CD4-positive, CD25-positive, alpha-beta regulatory T cell (primary cell): ENCODE measurements around the gene TMEM106A. TPM values are rescaled to one million over a fixed set of nuclear protein-coding genes. Genes with fewer than 3 reads are reported as not detected.
"Not testable (repeated sequence)": the region's sequence is repeated elsewhere in the genome, so short reads cannot be mapped to it uniquely, and the experiment has no call there.

Source experiments
- ATAC-seq, 2 donors: fragments of 150-1000 bp; cut with Tn5 transposase; one replicate each; pipeline ENCODE4 v1.10.0; 2021; ENCODE audit warnings: low read depth in 2 of 2, moderate number of reproducible peaks in 2 of 2, moderate library complexity in 1 of 2
- DNase-seq, 3 donors: peaks; one replicate each; pipeline versions ENCODE4 v3.0.0 to v3.0.0-alpha.2; 2012 to 2022; ENCODE audit warnings: mixed read lengths in 1 of 3
- H3K27ac ChIP-seq: one replicate; pipeline ENCODE4 v1.7.0; 2013; ENCODE audit warnings: mild to moderate bottlenecking, low read length; ENCODE audit not compliant: insufficient read depth, poor library complexity, severe bottlenecking
- H3K27me3 ChIP-seq: one replicate; pipeline ENCODE4 v1.7.0; 2013; ENCODE audit warnings: low read length; ENCODE audit not compliant: control insufficient read depth, insufficient read depth
- H3K36me3 ChIP-seq: one replicate; pipeline ENCODE4 v1.7.0; 2013; ENCODE audit warnings: mild to moderate bottlenecking, low read length, moderate library complexity; ENCODE audit not compliant: control insufficient read depth, insufficient read depth
- H3K4me1 ChIP-seq: 2 replicates; pipeline ENCODE4 v1.7.0; 2013; ENCODE audit warnings: mild to moderate bottlenecking, low read length; ENCODE audit not compliant: insufficient read depth, control insufficient read depth, poor library complexity, severe bottlenecking
- H3K4me3 ChIP-seq: one replicate; pipeline ENCODE4 v1.7.0; 2013; ENCODE audit warnings: low read depth, mild to moderate bottlenecking, low read length, moderate library complexity
- H3K9me3 ChIP-seq, 2 experiments: 1 replicate in 1 of 2; 2 replicates in 1 of 2; pipeline ENCODE4 v1.7.0; 2013; ENCODE audit warnings: low read length in 2 of 2, mild to moderate bottlenecking in 1 of 2, moderate library complexity in 1 of 2; ENCODE audit not compliant: control insufficient read depth in 2 of 2
- H3K27ac Mint-ChIP-seq, 3 donors: one replicate each; pipeline ENCODE4 v1.8.0; 2020 to 2022; ENCODE audit warnings: mild to moderate bottlenecking in 3 of 3, mixed read lengths in 3 of 3, moderate library complexity in 2 of 3
- H3K27me3 Mint-ChIP-seq: one replicate; pipeline ENCODE4 v1.8.0; 2022; ENCODE audit warnings: mild to moderate bottlenecking, mixed read lengths
- H3K36me3 Mint-ChIP-seq: one replicate; pipeline ENCODE4 v1.8.0; 2020; ENCODE audit warnings: mixed read lengths
- H3K4me1 Mint-ChIP-seq, 4 donors: one replicate each; pipeline ENCODE4 v1.8.0; 2020 to 2022; ENCODE audit warnings: mixed read lengths in 4 of 4, mild to moderate bottlenecking in 1 of 4
- H3K4me3 Mint-ChIP-seq, 4 donors: one replicate each; pipeline ENCODE4 v1.8.0; 2020 to 2022; ENCODE audit warnings: mild to moderate bottlenecking in 4 of 4, mixed read lengths in 4 of 4, moderate library complexity in 3 of 4
- H3K9me3 Mint-ChIP-seq, 7 donors: one replicate each; pipeline ENCODE4 v1.8.0; 2020 to 2022; ENCODE audit warnings: mixed read lengths in 7 of 7, mild to moderate bottlenecking in 3 of 7, moderate library complexity in 2 of 7
- polyA plus RNA-seq, 4 donors: library from polyadenylated mRNA; unstranded; fragments of 300-500 nt; fragmentation: Illumina TruSeq; gene quantifications; one replicate each; pipeline ENCODE4 v1.2.3, GENCODE V29; 2021
- total RNA-seq: library from RNA; stranded (reverse); gene quantifications from one replicate; pipeline ENCODE4 v1.2.3, GENCODE V29; 2022

The TMEM106A gene
- total and polyA plus RNA-seq, 5 donors from 2014 or later = 1.3 to 12.9 (median 2.5) TPM

GRCh38 chr17:43228020-43228782 lies 16.5 kb downstream of the TMEM106A start, which contains the start of gene CCDC200:
TSS of gene CCDC200 (minus strand) at chr17:43228623. CDS start at chr17:43228554, 69 bp downstream.
- not testable (repeated sequence) for H3K36me3 Mint-ChIP-seq, H3K9me3 ChIP-seq, H3K27ac Mint-ChIP-seq, H3K4me1 Mint-ChIP-seq, H3K4me3 ChIP-seq, H3K9me3 Mint-ChIP-seq, DNase-seq, H3K4me1 ChIP-seq, ATAC-seq, H3K4me3 Mint-ChIP-seq, H3K27ac ChIP-seq, H3K36me3 ChIP-seq, H3K27me3 ChIP-seq, H3K27me3 Mint-ChIP-seq

DNA sequence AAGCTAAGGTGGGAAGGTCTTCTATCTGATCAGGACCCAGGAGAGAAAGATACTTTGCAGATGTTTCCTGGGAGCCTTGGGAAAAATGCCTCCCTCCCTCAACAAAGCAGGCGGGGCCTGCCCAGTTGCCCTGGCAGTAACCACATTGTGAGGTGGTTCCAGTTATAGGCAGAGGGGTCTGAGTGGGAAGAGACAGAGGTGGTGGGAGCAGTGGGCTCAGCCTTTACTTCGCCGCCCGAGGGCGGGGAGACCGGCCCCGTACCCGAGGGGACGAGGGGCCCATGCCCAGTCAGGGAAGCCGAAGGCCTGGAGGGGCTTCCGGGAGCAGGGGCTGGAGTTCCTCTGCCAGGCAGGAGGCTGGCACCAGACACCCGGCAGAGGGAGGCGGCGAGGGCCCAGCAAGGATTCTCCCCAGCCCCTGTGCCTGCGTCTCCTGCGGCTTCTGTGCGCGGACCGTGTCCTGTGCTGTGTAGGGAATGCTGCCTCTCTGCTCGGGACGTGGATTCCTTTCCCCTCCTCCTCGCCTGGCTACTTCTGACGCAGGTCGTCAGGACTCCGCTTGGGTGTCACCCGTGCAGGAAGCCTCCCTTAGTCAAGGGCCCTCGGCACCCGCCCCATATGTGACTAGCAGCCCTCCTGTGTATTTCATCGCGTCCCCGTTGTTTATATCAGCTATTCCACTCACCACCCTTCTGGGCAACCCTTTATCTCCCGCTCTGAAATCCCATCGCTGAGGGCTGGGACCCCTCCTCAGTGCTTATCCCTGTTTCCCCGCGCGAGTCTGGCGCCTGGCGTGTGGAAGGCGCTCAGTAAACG lies 19.7 kb downstream of the TMEM106A start:
- not testable (repeated sequence) for H3K27ac ChIP-seq, H3K36me3 ChIP-seq, DNase-seq, H3K4me3 ChIP-seq, H3K9me3 ChIP-seq, H3K36me3 Mint-ChIP-seq, H3K27ac Mint-ChIP-seq, H3K27me3 Mint-ChIP-seq, H3K9me3 Mint-ChIP-seq, H3K27me3 ChIP-seq, H3K4me1 Mint-ChIP-seq, H3K4me1 ChIP-seq, H3K4me3 Mint-ChIP-seq, ATAC-seq

- not testable (repeated sequence) for H3K4me1 ChIP-seq, H3K9me3 ChIP-seq, H3K36me3 ChIP-seq, H3K4me3 ChIP-seq, H3K9me3 Mint-ChIP-seq, H3K27me3 ChIP-seq, H3K4me1 Mint-ChIP-seq, ATAC-seq, H3K36me3 Mint-ChIP-seq, DNase-seq, H3K27ac ChIP-seq, H3K27me3 Mint-ChIP-seq
- Mint-ChIP-seq H3K4me3 (peak overlapping the region in 3 of 4 donors; percentile 44 to 86 (median 81)), H3K27ac (peak overlapping the region in 1 of 3 donors; percentile 5)
Measured at GRCh38 chr17:43232021-43232699, 20.5 kb downstream of the TMEM106A start.

GRCh38 chr17:43233263-43233662 lies 21.6 kb downstream of the TMEM106A start:
- H3K36me3 Mint-ChIP-seq, H3K27ac ChIP-seq, H3K27me3 Mint-ChIP-seq, H3K27me3 ChIP-seq, H3K36me3 ChIP-seq, H3K27ac Mint-ChIP-seq, H3K9me3 ChIP-seq, ATAC-seq, DNase-seq, H3K4me1 ChIP-seq, H3K9me3 Mint-ChIP-seq, H3K4me3 ChIP-seq, H3K4me1 Mint-ChIP-seq: not testable (repeated sequence)
- peak overlapping the region in 1 of 4 donors; percentile 50 for H3K4me3 Mint-ChIP-seq

GRCh38 chr17:43233877-43234276 lies 22.2 kb downstream of the TMEM106A start, which contains the start of gene RNU2-1:
TSS of gene RNU2-1 (minus strand) at chr17:43233977.
- not testable (repeated sequence) for DNase-seq, H3K4me3 ChIP-seq, H3K36me3 ChIP-seq, H3K9me3 Mint-ChIP-seq, H3K4me1 Mint-ChIP-seq, H3K27me3 Mint-ChIP-seq, H3K9me3 ChIP-seq, ATAC-seq, H3K27me3 ChIP-seq, H3K27ac ChIP-seq, H3K4me1 ChIP-seq, H3K27ac Mint-ChIP-seq, H3K36me3 Mint-ChIP-seq
- peak within 1 kb of the TSS in 1 of 4 donors; percentile 50 for H3K4me3 Mint-ChIP-seq

DNA sequence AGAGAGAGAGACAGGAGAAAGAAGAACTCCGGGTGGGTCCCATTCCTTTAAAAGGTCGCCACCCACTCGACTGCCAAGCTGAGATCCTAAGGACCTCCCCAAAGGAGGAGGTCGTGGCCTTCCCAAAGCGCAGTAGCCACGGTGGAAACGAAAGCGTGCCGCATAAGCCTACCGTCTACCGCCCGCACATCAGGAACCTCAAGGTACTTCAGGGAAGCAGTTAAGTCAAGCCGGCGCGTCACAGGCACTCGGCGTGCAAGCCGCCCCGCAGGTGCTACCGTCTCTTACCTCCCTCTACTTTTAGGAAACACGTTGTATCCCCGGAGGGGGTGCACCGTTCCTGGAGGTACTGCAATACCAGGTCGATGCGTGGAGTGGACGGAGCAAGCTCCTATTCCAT lies 27.9 kb downstream of the TMEM106A start:
- DNase-seq, H3K27ac ChIP-seq, H3K4me3 ChIP-seq, H3K9me3 Mint-ChIP-seq, H3K27me3 Mint-ChIP-seq, H3K27me3 ChIP-seq, H3K4me3 Mint-ChIP-seq, ATAC-seq, H3K9me3 ChIP-seq, H3K4me1 ChIP-seq, H3K36me3 ChIP-seq, H3K36me3 Mint-ChIP-seq, H3K27ac Mint-ChIP-seq, H3K4me1 Mint-ChIP-seq: not testable (repeated sequence)

DNA sequence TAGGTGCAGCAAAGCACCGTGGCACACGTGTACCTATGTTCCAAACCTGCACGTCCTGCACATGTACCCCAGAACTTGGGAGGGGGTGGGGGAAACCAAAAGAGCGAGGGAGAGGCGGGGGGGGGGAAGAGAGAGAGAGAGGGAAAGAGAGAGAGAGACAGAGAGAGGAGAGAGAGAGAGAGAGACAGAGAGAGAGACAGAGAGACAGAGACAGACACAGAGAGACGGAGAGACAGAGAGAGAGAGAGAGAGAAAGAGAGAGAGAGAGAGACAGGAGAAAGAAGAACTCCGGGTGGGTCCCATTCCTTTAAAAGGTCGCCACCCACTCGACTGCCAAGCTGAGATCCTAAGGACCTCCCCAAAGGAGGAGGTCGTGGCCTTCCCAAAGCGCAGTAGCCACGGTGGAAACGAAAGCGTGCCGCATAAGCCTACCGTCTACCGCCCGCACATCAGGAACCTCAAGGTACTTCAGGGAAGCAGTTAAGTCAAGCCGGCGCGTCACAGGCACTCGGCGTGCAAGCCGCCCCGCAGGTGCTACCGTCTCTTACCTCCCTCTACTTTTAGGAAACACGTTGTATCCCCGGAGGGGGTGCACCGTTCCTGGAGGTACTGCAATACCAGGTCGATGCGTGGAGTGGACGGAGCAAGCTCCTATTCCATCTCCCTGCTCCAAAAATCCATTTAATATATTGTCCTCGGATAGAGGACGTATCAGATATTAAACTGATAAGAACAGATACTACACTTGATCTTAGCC lies 29.1 kb downstream of the TMEM106A start:
- not testable (repeated sequence) for H3K27ac Mint-ChIP-seq, DNase-seq, H3K9me3 Mint-ChIP-seq, H3K4me1 Mint-ChIP-seq, H3K4me3 Mint-ChIP-seq, H3K27me3 Mint-ChIP-seq, H3K4me1 ChIP-seq, ATAC-seq, H3K4me3 ChIP-seq, H3K27ac ChIP-seq, H3K27me3 ChIP-seq, H3K9me3 ChIP-seq, H3K36me3 ChIP-seq, H3K36me3 Mint-ChIP-seq
